Tongue (tissue), 2 donors: ENCODE results near the gene STK25. TPM values are rescaled to one million over a fixed set of nuclear protein-coding genes. Genes with fewer than 3 reads are reported as not detected.

Experiments used
- DNase-seq: peaks from one replicate; pipeline ENCODE4 v3.0.0-alpha.2; 2015
- total RNA-seq: library from RNA; depleted of rRNA; stranded (reverse); fragments of >200 nt; gene quantifications from one replicate; pipeline ENCODE4 v1.2.3, GENCODE V29; 2014

The STK25 gene
- total RNA-seq, 1 donor from 2014 or later: 244 TPM

DNA sequence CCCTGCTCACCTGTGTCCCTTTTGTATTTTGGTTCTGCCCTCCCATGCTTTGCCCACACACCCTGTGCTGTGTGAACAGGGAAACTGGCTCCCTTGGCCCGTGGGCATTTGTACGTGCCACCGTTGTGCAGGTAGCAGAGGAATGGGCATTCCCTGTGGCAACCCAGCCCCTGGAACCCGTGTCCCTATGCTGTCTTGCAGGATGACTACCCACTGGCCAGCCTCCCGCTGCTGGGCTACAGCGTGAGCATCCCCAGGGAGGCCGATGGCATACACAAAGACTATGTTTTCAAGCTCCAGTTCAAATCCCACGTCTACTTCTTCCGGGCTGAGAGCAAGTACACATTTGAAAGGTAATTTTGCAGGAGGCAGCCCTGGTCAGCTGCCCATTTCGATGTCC lies 15.3 kb downstream of the STK25 start:
- DNase-seq: no peak

DNA sequence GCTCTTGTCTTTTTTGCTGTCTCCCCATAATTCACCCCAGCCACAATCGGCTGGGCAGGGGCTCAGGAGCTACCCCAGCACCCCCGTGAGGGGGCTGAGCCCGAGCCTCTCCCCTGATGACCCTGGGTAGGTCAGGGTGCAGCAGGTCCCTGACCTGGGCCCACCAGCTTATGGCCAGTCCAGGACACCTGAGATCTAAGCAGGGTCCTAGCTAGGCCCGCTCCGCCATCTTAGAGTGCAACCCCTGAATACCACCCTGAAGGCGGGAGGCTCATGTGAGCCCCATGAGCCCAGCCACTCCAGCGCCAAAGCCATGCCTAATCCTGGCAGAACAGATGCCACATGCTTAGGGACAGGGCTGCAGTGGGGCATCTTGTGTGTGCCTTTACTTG lies 16.2 kb downstream of the STK25 start:
- no peak for DNase-seq

DNA sequence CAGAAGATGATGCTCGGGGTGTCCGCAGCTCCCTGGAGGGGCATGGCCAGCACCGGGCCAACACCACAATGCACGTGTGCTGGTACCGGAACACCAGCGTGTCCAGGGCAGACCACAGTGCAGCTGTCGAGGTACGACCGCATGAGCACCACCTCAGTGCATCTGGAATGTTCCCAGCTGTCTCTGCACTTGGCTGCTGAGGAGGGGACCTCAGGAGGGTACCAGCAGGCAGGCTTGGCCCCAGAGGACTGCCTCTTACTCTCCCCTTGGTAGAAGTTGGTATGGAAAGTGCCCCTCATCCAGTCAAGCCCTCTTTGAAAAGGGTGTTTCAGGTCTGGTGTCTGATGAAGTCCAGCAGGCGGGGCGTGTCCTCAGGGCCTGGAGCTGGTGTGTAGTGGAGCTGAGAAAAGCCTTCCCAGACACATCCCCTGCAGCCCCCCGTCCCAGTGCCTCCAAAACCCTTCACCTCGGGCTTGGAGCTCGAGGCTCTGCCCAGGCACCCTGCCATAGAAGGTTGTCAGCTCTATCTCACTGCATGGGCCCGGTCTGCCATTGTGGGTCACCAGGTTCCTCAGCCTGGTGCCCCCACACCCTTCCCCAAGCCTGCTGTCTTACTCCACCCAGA lies 16.7 kb downstream of the STK25 start:
- DNase-seq: peak; percentile 18

DNA sequence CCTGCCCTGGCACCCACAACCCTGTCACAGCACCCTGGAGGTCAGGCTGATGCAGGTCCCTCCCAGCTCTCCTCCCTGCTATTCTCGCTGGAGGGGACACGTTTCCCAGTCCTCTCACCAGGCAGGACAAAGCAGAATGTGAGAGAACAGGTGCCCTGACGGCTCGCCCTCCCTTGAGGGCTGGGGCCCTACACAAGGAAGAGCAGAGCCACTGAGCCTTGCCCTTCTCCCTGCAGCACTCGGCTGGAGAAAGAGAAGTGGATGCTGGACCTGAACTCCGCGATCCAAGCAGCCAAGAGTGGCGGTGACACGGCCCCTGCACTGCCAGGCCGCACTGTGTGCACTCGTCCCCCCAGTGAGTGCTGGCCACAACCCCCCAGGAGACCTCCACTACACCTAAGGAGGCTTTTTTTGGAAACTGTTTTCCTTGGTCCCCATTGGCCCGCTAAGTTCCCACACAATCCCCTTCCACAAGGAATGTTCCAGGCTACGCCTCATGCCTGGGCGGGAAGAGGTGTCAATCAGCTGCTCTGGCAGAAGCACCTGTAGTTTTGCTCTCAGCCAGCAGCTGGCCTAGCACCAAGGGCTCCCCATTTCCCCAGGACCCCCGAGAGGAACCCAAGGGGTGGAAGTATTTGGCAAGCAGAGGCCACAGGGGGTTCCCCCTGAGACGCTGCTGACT lies 17.4 kb downstream of the STK25 start:
- peak; percentile 25 for DNase-seq

DNA sequence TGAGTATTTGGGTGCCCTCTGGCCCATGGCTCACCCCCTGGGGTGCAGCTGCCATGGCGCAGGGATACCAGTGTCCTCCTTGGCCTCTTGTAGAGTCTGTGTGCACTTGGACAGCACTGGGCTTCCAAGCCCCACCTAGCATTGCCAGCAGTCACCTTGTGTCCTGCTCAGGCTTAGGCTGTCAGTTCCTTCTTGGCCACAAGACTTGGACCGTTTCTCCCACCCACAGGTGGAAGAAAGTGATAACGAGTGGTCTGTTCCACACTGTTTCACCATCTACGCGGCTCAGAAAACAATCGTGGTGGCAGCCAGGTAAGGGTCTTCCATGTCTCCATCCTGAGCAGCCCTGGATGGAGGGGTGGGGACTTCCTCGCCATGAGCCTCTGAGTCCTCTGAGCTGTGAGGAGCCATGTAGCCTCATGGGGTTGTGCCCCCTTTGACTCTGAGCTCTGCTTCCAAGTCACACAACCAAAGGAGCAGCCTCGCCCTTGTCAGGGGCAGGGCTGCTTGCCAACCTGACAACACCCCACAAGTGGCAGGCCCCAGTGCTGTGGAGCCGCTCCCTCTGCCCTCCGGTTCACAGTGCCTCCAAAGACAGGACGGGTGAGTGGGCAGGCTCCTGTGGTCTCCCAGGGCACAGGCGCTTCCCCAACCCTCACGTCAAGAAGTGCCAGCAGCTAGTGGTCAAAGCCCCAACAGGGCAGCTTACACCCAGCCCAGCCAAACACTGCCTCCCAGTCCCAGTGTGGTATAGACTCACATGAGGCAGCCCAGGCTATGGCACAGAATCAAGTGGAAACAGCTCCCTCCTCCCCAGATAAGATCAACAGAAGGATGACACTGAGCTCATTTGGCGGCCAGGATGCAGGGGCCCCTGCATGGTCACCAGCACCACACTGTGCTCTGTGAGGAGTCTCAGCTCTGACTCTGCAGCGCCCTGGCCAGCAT lies 18.4 kb downstream of the STK25 start:
- no peak for DNase-seq

DNA sequence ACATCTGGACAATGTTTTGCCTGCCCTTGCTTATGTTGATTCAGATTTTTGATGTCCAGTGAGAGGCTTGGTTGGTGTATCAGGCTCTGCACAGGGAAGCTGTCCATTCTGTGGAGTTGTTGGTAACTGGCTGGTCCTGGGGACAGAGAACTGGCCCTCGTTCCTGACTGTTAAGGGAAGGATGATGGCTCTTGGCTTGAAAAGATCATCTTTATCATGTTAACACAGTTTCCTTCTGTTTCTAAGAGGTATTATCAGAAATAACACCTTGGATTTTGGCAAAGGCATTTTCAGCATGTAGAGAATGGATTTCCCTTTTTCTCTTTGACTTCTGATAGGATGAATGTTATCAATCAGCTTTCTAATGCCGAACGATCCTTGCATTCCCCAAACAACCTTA lies 19.3 kb downstream of the STK25 start:
- DNase-seq: no peak

DNA sequence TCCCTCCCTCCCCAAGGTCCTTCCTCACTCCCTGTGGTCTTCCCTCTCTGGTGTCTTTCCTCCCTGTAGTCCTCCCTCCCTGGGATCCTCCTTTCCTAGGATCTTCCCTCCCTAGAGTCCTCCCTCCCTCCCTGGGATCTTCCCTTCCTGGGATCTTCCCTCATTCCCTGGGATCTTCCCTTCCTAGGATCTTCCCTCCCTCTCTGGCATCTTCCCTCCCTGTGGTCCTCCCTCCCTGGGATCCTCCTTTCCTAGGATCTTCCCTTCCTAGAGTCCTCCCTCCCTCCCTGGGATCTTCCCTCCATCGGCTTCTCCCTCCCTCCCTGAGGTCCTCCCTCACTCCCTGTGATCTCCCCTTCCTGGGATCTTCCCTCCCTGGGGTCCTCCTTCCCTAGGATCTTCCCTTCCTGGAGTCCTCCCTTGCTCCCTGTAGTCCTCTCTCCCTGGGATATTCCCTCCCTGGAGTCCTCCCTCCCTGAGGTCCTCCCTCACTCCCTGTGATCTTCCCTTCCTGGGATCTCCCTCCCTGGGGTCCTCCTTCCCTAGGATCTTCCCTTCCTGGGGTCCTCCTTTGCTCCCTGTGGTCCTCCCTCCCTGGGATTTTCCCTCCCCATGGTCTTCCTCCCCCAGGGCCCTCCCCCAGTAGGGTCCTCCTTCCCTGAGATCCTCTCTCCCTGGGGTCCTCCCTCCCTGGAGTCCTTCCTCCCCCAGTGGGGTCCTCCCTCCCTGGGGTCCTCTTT lies 23.0 kb downstream of the STK25 start:
- no peak for DNase-seq

DNA sequence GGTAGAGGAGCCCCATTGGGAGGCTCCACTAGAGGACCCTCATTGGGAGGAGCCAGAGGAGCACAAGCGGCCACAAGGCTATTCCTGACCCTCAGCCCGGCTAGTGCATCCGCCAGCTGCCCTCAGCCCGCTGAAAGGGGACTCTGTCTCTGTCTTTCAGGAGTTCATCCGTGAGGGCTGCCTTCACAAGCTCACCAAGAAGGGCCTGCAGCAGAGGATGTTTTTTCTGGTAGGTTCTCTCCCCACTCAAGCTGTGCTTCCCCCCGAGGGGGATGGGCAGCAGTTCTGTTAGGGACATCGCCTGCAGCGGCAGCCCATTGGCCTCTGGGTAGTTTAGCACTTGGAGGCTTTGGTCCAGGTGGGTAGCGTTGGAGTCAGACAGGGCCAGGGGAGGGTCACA lies 25.1 kb downstream of the STK25 start:
- no peak for DNase-seq

DNA sequence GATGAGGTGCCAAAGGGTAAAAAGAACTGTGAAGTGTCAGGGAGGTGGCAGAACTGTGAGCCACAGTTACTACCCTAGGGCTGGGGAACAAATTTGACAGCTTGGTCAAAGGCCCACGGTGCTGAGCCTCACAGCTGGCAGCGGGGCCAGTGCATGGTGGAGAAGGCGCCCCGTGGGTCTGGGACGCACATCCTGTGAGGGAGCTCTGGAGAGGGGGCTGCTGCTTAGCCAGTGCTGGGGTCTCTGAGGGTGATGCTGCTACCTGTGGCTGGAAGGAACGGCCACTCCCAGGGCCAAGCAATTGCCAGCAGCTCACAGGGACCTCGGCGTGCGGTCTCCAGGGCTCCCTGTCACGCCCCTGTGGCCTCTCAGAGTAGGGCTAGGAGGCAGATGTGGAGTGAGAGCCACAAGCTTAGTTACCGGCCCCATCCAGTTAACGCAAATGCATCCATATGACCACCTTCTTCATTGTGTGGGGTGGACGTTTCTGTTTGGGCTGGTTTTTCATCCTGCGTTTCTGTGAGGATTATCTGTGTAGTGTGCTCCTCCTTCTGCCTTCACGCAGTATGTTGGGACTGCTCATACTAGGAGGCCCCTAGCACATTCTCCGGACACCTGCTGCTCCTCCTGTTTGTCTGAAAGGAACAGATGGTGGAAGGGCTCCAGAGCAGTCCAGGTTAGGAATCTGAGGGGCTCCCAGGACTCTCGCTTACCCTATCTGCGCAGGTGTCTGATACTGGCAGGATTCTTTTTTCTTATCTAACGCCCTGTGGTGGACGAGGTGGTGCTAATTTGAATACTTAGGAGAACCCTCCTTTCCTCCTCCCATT lies 26.0 kb downstream of the STK25 start:
- peak; percentile 36 for DNase-seq

DNA sequence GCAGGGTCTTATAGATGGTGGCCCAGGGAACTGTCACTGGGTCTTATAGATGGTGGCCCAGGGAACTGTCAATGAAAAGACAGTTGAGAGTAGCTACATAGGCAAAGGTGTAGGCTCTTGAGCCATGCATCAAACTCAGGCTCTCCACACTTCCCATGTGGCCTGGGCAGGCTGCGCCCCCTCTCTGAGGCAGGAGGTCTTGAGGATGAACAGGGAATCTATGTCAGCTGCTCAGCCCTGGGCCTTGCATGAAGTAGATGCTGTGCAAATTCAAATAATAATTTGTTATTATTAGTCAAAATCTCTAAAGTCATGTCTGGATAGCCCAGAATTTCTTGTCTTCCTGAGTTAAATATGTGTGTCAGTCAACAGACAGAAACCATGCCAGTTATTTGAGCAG lies 26.7 kb downstream of the STK25 start:
- DNase-seq: no peak

DNA sequence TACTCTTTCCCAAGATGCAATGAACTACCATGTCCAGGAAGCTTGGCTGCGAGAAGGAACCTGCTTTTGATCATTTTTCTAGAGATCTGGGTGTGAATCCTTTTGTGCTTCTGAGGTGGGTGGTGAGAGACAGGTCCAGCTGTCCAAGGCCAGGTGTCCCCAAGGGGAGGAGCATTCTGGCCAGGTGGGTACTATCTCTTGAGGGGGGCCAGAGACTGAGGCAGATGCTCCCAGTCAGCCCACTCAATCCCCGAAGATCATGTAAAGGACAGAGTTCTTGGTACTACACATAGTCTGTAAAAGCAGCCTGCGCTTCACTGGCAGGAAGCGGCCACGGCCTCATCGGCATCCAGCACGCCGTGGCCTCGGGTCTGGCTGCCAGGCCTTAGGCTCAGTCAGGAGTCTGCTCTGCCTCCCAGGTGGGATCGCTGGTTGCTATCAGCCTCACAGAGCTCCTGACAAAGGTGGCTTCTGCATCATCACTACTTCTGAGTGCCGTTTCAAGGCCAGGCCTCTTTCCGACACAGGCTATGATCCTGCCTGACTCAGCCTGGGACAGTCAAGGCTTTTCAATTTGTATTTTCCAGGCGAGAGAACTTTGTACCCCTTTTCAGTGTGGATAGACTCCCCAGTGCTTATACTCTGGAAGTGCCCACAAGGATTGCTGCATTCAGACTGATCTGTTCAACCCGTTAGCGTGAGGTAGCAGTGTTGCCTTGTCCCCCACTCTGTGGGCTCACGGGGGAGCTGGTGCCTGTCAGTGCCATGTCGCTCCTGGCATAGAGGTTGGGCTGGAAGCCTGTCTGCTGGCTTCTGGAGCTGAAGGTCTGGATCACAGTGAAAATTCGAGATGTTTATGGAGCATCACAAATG lies 29.1 kb downstream of the STK25 start:
- no peak for DNase-seq

DNA sequence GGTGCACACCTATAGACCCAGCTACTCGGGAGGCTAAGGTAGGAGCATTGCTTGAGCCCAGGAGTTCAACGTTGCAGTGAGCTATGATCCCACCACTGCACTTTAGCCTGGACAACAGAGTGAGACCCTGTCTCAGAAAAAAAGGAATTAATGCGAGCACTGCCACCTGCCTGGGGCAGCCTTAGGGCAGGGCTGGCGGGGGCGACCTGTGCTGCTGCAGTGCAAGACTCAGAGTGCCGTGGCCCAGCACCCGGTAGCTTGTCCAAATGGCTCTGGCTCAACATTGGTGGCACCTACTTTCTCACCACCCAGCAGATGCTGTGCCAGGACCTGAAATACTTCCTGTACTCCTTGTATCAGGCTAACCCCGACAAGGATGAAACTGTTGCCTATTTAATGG lies 30.2 kb downstream of the STK25 start:
- DNase-seq: no peak

DNA sequence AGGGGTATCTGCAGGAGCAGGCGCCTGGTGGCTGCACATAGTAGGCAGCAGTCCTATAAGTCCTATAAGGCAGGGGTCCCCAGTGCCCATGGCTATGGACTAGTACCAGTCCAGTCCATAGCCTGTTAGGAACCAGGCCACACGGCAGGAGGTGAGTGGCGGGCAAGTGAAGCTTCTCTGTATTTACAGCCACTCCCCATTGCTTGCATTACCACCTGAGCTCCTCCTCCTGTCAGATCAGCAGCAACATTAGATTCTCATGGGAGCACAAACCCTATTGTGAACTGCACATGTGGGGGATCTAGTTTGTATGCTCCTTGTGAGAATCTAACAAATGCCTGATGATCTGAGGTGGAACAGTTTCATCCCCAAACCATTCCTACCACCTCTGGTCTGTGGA lies 33.1 kb downstream of the STK25 start:
- no peak for DNase-seq

DNA sequence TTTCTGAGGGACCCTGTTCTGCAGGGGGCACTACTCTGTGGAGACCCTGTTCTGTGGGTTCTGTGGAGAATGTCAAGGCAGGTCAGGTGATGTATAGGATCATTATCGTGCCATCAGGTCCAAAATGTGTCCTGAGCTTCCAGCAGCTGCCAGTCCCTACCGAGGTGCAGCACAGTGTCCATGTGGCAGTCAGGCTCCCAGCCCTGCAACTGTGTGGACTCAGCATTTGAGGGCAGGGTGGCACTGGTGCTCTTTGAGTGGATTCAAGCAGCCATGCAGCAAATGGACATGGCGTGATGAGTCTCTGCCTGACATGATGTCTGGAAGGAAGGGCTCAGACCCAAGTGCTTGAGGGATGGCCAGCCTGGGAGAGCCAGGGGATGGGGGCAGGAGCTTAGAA lies 35.0 kb downstream of the STK25 start:
- DNase-seq: no peak

DNA sequence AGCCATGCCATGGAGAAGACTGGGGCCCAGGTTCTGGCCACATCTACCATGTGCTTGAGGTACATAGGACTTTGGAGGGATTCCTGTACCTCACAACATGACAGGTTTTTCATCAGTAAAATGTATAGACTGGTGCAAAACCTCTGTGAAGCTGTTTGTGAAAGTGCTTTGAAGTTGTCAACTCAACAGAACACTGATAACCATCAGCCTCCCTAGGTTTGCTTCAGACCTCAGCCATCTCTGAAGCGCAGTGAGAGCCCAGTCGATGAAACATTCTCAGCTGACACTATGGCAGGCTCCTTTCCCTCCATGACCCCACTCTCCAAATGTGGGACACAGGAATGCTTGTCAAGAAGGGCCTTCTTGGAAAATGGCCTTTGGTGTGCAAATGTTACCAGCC lies 38.6 kb downstream of the STK25 start:
- DNase-seq: no peak

DNA sequence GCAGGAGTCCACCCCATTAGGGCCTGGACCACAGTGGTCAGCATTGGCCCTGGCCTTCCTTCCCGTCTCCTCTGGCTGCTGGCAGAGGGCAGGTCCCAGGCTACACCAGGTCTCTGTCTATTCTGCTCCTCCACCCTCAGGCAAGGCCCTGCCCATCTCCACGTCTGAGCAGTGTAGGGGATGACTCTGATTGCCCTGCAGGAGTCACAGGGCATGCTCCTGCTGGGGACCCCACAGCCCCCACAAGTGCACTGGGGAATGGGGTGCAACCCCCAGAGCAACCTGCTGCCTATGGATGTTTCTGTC lies 40.0 kb downstream of the STK25 start:
- no peak for DNase-seq

DNA sequence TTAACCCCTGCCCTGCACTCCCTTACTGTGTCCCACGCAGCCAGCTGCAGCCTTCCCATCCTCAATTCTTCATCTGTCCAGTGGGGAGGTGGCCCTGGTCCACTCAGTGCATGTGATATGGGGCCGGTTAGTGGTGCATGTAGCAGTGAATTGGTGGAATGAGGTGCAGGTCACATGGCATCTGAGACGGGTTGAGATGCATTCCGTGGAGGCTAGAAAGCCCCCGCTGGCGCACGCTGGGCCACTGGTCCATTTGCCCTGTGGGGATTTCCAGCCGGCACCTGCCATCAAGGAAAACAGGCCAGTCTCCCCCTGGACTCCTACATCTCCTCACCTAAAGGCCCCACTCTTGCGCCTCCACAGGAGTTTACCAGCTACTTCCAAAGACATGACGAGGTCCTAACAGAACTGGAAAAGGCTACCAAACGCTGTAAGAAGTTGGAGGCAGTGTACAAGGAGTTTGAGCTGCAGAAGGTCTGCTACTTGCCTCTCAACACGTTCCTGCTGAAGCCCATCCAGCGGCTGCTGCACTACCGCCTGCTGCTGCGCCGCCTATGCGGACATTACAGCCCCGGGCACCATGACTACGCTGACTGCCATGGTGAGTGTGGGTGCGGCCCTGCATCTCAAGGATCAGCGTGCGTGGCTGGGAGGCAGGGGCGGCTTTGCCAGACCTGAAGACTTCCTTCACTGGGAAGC lies 40.5 kb downstream of the STK25 start:
- no peak for DNase-seq

DNA sequence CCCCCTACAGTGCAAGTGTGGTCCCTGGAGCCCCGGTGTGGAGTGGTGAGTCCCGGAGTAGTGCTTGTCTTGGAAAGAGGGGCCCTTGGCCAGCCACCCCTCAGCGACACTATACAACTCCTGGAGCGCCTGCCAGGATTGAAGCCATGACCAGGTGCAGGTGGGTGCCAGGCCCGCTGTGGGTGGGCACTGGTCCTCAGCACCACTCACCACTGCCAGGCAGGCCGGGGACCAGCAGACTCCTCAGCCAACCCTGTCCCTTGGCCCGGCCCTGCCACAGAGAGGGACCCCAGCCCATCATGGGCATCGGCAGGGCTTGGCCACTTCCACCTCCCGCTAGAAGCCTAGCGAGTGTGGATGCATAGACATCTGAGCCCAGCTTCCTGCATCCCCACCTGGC lies 42.2 kb downstream of the STK25 start:
- no peak for DNase-seq

DNA sequence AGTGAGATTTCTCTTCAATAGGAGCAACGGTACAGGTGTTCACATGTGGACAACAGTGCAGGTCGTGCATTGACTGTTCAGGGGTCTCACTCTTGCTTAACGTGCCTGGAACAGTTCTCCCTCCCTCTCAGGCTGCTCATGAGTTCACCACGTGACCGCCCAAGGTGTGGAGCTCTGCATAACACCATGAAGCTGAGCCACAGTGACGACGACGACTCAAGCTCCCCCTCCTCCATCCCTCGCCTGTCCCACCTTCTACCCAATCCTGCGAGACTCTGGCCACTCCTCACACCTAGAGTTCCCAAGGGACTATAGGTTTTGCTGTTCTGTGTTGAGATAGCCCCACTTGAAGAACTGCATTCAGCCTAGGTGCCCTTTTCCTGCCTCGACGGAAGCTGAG lies 42.8 kb downstream of the STK25 start:
- no peak for DNase-seq
